ENCODE results near the gene ZNF205. TPM values are rescaled to one million over a fixed set of nuclear protein-coding genes. Genes with fewer than 3 reads are reported as not detected.

Gene ZNF205
- total and polyA plus RNA-seq, 2 of the 8 experiments (the other 6 are each of a cell fraction or from before 2014, with no cell fraction given): 19.1 to 19.9 TPM

DNA sequence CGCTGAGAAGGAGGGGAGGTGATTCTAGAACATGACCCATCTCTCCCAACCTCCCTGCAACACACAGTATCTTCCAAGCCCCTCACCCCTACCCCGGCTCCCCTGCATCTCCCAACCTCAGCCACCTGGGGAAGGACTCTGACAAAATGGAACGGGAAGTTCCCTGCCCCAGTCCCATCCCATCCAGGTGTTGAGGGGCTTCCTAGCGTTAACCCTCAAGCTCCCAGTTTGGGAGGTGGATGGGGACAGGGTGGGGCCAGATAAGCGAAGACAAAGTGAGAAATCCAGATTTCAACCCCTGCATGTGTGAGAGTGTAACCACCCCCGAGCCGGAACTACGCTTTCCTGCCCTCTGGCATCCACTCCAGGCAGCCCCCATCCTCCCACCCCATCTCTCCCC lies 15.1 kb upstream of the ZNF205 start:
- ChIA-PET CTCF (ENCODE audit: partially characterized antibody) (interaction anchor here (1.0 to 36.8 kb wide), 15 partner anchors 9 to 79 kb away, joined by 3 to 619 read pairs (median 8); partner anchors contain the start of genes CLDN6, IL32, ZNF205 and ZNF213), POLR2A (ENCODE audit: partially characterized antibody) (interaction anchor here (0.6 to 15.4 kb wide), 24 partner anchors 8 to 97 kb away, joined by 3 to 169 read pairs (median 28); partner anchors contain the start of genes HCFC1R1, IL32, THOC6 and TNFRSF12A)
- H4K20me1 ChIP-seq (replicated peaks in 1 of 2; ENCODE audit: control insufficient read depth in 1 of 2, insufficient read depth in 2 of 2, low read length in 2 of 2): peaks cover 0 to 8% of the 10 kb centered on the region in 2 experiments
- peak overlapping the region; percentile 34 for H3K56ac ChIP-seq (replicated peaks; ENCODE audit: insufficient read length, low read depth, low read length)
- peaks cover 12 to 27% (median 16%) of the 10 kb centered on the region in 4 experiments for H3K4me1 ChIP-seq (replicated peaks in 1 of 4; ENCODE audit: control insufficient read depth in 3 of 4, insufficient read depth in 4 of 4, low read length in 3 of 4)
- no peak overlapping the region for H2BK15ac ChIP-seq (ENCODE audit: low read length)
- H3K27ac ChIP-seq (ENCODE audit: low read depth, low read length): peak overlapping the region; percentile 85
- H3K4me3 ChIP-seq (ENCODE audit: extremely low read depth in 1 of 4, insufficient read depth in 2 of 4, low read depth in 3 of 4, low read length in 4 of 4): peak overlapping the region; percentile 67 to 96 (median 88)
- H3K9me3 ChIP-seq (ENCODE audit: insufficient read depth in 2 of 2, low read depth in 1 of 2, low read length in 1 of 2): no peaks in the 10 kb centered on the region
- H2AK5ac ChIP-seq (ENCODE audit: low read depth, low read length): peak overlapping the region; percentile 46; the same call in 1 of the 2 replicates
- no peak for FAIRE-seq
- DNase-seq (ENCODE audit: low read depth in 1 of 2, low spot score in 2 of 2): no peak
- H3K23me2 ChIP-seq (ENCODE audit: low read depth, low read length): peaks cover 20% of the 10 kb centered on the region
- H4K5ac ChIP-seq (ENCODE audit: insufficient read length, low read depth, low read length): peak overlapping the region; percentile 66
- H3K4me2 ChIP-seq (ENCODE audit: insufficient read depth in 1 of 2, low read depth in 2 of 2, low read length in 2 of 2): peak overlapping the region; percentile 82 to 94
- H3K14ac ChIP-seq (ENCODE audit: insufficient read length): no peak overlapping the region
- H3K23ac ChIP-seq (ENCODE audit: insufficient read length): no peak overlapping the region
- peak overlapping the region; percentile 85 for H4K91ac ChIP-seq (replicated peaks; ENCODE audit: insufficient read length, low read length)
- peak overlapping the region; percentile 91 for H2BK12ac ChIP-seq (ENCODE audit: low read depth, low read length)
- H3K36me3 ChIP-seq (ENCODE audit: control insufficient read depth in 2 of 4, insufficient read depth in 4 of 4, low read length in 3 of 4): peaks cover 1 to 12% (median 5%) of the 10 kb centered on the region in 4 experiments
- no peaks in the 10 kb centered on the region for H3K27me3 ChIP-seq (replicated peaks in 1 of 4; ENCODE audit: control insufficient read depth in 3 of 4, extremely low read depth in 1 of 4, insufficient read depth in 3 of 4, low read length in 3 of 4)
- H2BK20ac ChIP-seq (ENCODE audit: low read length): no peak overlapping the region
- H3K4ac ChIP-seq (replicated peaks; ENCODE audit: insufficient read length, low read depth, low read length): peak overlapping the region; percentile 48
- 26% methylated on average over 8 of the region's 8 CpGs; no CpG with 5 or more reads in 1 of the 2 experiments for WGBS, 2 experiments (ENCODE audit: extremely low coverage in 1 of 2, insufficient coverage in 1 of 2, insufficient read length in 1 of 2, insufficient replicate concordance in 2 of 2, low coverage in 1 of 2, low lambda C conversion rate in 2 of 2, missing lambda C conversion rate in 1 of 2)
- no peak for TF ChIP-seq SUZ12 (IDR thresholded peaks at IDR 0.05; ENCODE audit: low read length)
- TF ChIP-seq POLR2A (IDR thresholded peaks at IDR 0.05; ENCODE audit: control extremely low read depth in 1 of 2, low read depth in 2 of 2, low read length in 2 of 2): peak; percentile 7 to 51; a peak in 2 of 3 replicates
- H2AFZ ChIP-seq (ENCODE audit: low read length): no peak overlapping the region
- H3K18ac ChIP-seq (ENCODE audit: extremely low read depth, low read length): peak overlapping the region; percentile 36
- H2BK120ac ChIP-seq (replicated peaks; ENCODE audit: low read depth, low read length): peak overlapping the region; percentile 96
- peaks cover 11 to 63% of the 10 kb centered on the region in 2 experiments; a peak in 3 of 4 replicates for H3K79me2 ChIP-seq (ENCODE audit: control insufficient read depth in 1 of 2, insufficient read depth in 2 of 2, low read length in 2 of 2)
- peaks cover 4% of the 10 kb centered on the region; the same call in 1 of the 2 replicates for H3K79me1 ChIP-seq (ENCODE audit: low read depth, low read length)
- peak overlapping the region; percentile 45; the same call in 1 of the 2 replicates for H4K8ac ChIP-seq (ENCODE audit: extremely low read depth, insufficient read depth, low read length)
- peak overlapping the region in 3 of 4 experiments; percentile 37 to 80 (median 72); a peak in 4 of 7 replicates for H3K9ac ChIP-seq (replicated peaks in 1 of 4; ENCODE audit: extremely low read depth in 1 of 4, low read depth in 3 of 4, low read length in 3 of 4)
- H2BK5ac ChIP-seq (ENCODE audit: low read depth, low read length): peak overlapping the region; percentile 99

Measured in H1 (cell line).